Hindlimb muscle (tissue), 1 donor: Measurements from ENCODE around the gene ARHGAP8. TPM values are rescaled to one million over a fixed set of nuclear protein-coding genes. Genes with fewer than 3 reads are reported as not detected.
"Not testable (repeated sequence)": the region's sequence is repeated elsewhere in the genome, so short reads cannot be mapped to it uniquely, and the experiment has no call there.

Source experiments
- DNase-seq: peaks from one replicate; pipeline ENCODE4 v3.0.0-alpha.2; 2013
- polyA plus RNA-seq: library from polyadenylated mRNA; unstranded; fragments of 120-200 nt; gene quantifications from one replicate; pipeline ENCODE4 v1.2.1, GENCODE V29; 2013; ENCODE audit not compliant: insufficient read length

ARHGAP8 gene
- polyA plus RNA-seq, 1 donor, result 0.99 TPM

- DNase-seq, result no peak
Observed at GRCh38 chr22:44773082-44773481, 20.7 kb downstream of the ARHGAP8 start.

- DNase-seq, result no peak
Observed at GRCh38 chr22:44775862-44776261, 23.5 kb downstream of the ARHGAP8 start.

- DNase-seq, result no peak
Observed at GRCh38 chr22:44776605-44777363, 24.4 kb downstream of the ARHGAP8 start.

- DNase-seq, result no peak
Observed at GRCh38 chr22:44777364-44777755, 25.0 kb downstream of the ARHGAP8 start.

GRCh38 chr22:44780876-44781449 lies 28.6 kb downstream of the ARHGAP8 start:
- DNase-seq, result no peak

GRCh38 chr22:44782363-44782963 lies 30.1 kb downstream of the ARHGAP8 start:
- DNase-seq, result no peak

- no peak for DNase-seq
Observed at GRCh38 chr22:44783091-44783490, 30.7 kb downstream of the ARHGAP8 start.

GRCh38 chr22:44783581-44783980 lies 31.2 kb downstream of the ARHGAP8 start:
- DNase-seq, result no peak

GRCh38 chr22:44786136-44786535 lies 33.8 kb downstream of the ARHGAP8 start:
- no peak for DNase-seq

GRCh38 chr22:44786610-44787009 lies 34.2 kb downstream of the ARHGAP8 start:
- no peak for DNase-seq

- DNase-seq, result no peak
Observed at GRCh38 chr22:44787832-44788231, 35.5 kb downstream of the ARHGAP8 start.

- DNase-seq, result no peak
Observed at GRCh38 chr22:44793106-44793505, 40.7 kb downstream of the ARHGAP8 start.

GRCh38 chr22:44793506-44794172 lies 41.3 kb downstream of the ARHGAP8 start:
- DNase-seq, result no peak

- DNase-seq, result no peak
Observed at GRCh38 chr22:44795701-44796630, 43.6 kb downstream of the ARHGAP8 start.

- DNase-seq, result no peak
Observed at GRCh38 chr22:44797181-44797725, 44.9 kb downstream of the ARHGAP8 start.

GRCh38 chr22:44799077-44799945 lies 46.9 kb downstream of the ARHGAP8 start:
- no peak for DNase-seq

GRCh38 chr22:44799946-44800634 lies 47.7 kb downstream of the ARHGAP8 start:
- not testable (repeated sequence) for DNase-seq

- DNase-seq, result no peak
Observed at GRCh38 chr22:44801476-44801875, 49.1 kb downstream of the ARHGAP8 start.

- DNase-seq, result no peak
Observed at GRCh38 chr22:44802071-44802700, 49.8 kb downstream of the ARHGAP8 start.

- DNase-seq, result no peak
Observed at GRCh38 chr22:44802956-44803355, 50.6 kb downstream of the ARHGAP8 start.
